Endothelial cell of umbilical vein (primary cell): ENCODE results near the gene PPP2R2D. TPM values are rescaled to one million over a fixed set of nuclear protein-coding genes. Genes with fewer than 3 reads are reported as not detected.

Experiments used
- BruUV-seq: library from RNA; stranded (reverse); fragments of 400-500 nt; replicated peaks from 2 replicates; lab custom pipeline; 2021; lab: Mats Ljungman, UMichigan
- CTCF ChIA-PET: fragments of 300-600, 350-600 bp; sonication (Branson Sonifier 250); formaldehyde crosslinking; loops from one replicate; lab custom pipeline; 2021; ENCODE audit warnings: antibody characterized with exemption, inconsistent platforms; lab: Charles Lee
- POLR2A ChIA-PET: fragments of 300-600, 350-600 bp; sonication (Branson Sonifier 250); formaldehyde crosslinking; loops from one replicate; lab custom pipeline; 2021; ENCODE audit warnings: antibody characterized with exemption, inconsistent platforms; lab: Charles Lee
- DNase-seq: peaks from one replicate; pipeline ENCODE4 v3.0.0-alpha.2; 2011; ENCODE audit warnings: low read depth, low spot score
- FAIRE-seq: peaks from 2 replicates; lab custom pipeline; 2011; peaks lifted over from hg19 to GRCh38; lab: Jason Lieb, UNC
- H2AFZ ChIP-seq: 2 replicates; pipeline ENCODE4 v1.6.0; 2012; ENCODE audit warnings: low read depth, low read length, control low read depth, inconsistent platforms
- H3K27ac ChIP-seq: 2 replicates; pipeline ENCODE4 v1.5.1; 2011; ENCODE audit warnings: low read depth, mild to moderate bottlenecking, control low read depth, low read length, moderate library complexity; ENCODE audit not compliant: insufficient read depth
- H3K27me3 ChIP-seq, 2 experiments: 2 replicates each; pipeline versions ENCODE4 v1.6.0 to v1.6.1; 2011; ENCODE audit warnings: low read length in 2 of 2, mixed read lengths in 1 of 2; ENCODE audit not compliant: control insufficient read depth in 2 of 2, insufficient read depth in 2 of 2
- H3K36me3 ChIP-seq, 2 experiments: 2 replicates in 1 of 2; 3 replicates in 1 of 2; pipeline ENCODE4 v1.5.1; 2011; ENCODE audit warnings: low read length in 2 of 2, mild to moderate bottlenecking in 1 of 2, moderate library complexity in 1 of 2; ENCODE audit not compliant: control insufficient read depth in 2 of 2, insufficient read depth in 2 of 2; ENCODE audit errors: extremely low read depth in 1 of 2
- H3K4me1 ChIP-seq: 3 replicates; pipeline ENCODE4 v1.5.1; 2011; ENCODE audit warnings: mild to moderate bottlenecking, low read length; ENCODE audit not compliant: control insufficient read depth, insufficient read depth; ENCODE audit errors: extremely low read depth
- H3K4me2 ChIP-seq: 2 replicates; pipeline ENCODE4 v1.6.1; 2011; ENCODE audit warnings: low read length, control low read depth, mixed read lengths; ENCODE audit not compliant: insufficient read depth
- H3K4me3 ChIP-seq, 3 experiments: fragments of 200-600 bp in 1 of 3; sonication (generic), shearing (Covaris generic) in 1 of 3; replicated peaks in 1 of 3; 2 replicates each; pipeline ENCODE4 v1.5.1; 2011 to 2016; ENCODE audit warnings: control low read depth in 3 of 3, low read length in 3 of 3, mild to moderate bottlenecking in 2 of 3, inconsistent platforms in 1 of 3, low read depth in 1 of 3, moderate library complexity in 1 of 3; ENCODE audit not compliant: insufficient read depth in 1 of 3
- H3K79me2 ChIP-seq: 2 replicates; pipeline ENCODE4 v1.6.0; 2012; ENCODE audit warnings: low read length, inconsistent platforms; ENCODE audit not compliant: control insufficient read depth, insufficient read depth
- H3K9ac ChIP-seq: replicated peaks from 2 replicates; pipeline ENCODE3; 2011; ENCODE audit warnings: low read length, control low read depth; ENCODE audit not compliant: insufficient read depth; ENCODE audit errors: extremely low read depth
- H3K9me1 ChIP-seq: replicated peaks from 3 replicates; pipeline ENCODE4 v1.6.0; 2011; ENCODE audit warnings: mild to moderate bottlenecking, low read length; ENCODE audit not compliant: control insufficient read depth, insufficient read depth; ENCODE audit errors: extremely low read depth
- H3K9me3 ChIP-seq: replicated peaks from 2 replicates; pipeline ENCODE4 v1.5.1; 2012; ENCODE audit warnings: low read length, inconsistent platforms; ENCODE audit not compliant: control insufficient read depth, insufficient read depth
- H4K20me1 ChIP-seq: replicated peaks from 2 replicates; pipeline ENCODE3; 2011; ENCODE audit warnings: mild to moderate bottlenecking, low read length; ENCODE audit not compliant: control insufficient read depth, insufficient read depth; ENCODE audit errors: extremely low read depth
- EZH2 ChIP-seq: IDR thresholded peaks from 2 replicates; pipeline ENCODE4 v1.6.1; 2012; ENCODE audit warnings: borderline replicate concordance, low read depth, mild to moderate bottlenecking, moderate library complexity, low read length, inconsistent platforms; ENCODE audit not compliant: severe bottlenecking
- FOS ChIP-seq: IDR thresholded peaks from 2 replicates; pipeline ENCODE4 v1.6.1; 2011; ENCODE audit warnings: mild to moderate bottlenecking, low read length, moderate library complexity, borderline replicate concordance; ENCODE audit not compliant: insufficient read depth
- GATA2 ChIP-seq: IDR thresholded peaks from 2 replicates; pipeline ENCODE4 v1.7.0; 2011; ENCODE audit warnings: low read depth, mild to moderate bottlenecking, moderate library complexity, mixed read lengths, low read length; ENCODE audit not compliant: insufficient read length, insufficient read depth
- JUN ChIP-seq: IDR thresholded peaks from 2 replicates; pipeline ENCODE4 v1.6.1; 2011; ENCODE audit warnings: borderline replicate concordance, low read depth; ENCODE audit not compliant: insufficient read length, insufficient read depth
- MYC ChIP-seq: IDR thresholded peaks from one replicate; pipeline ENCODE4 v1.6.1; 2011; ENCODE audit warnings: mild to moderate bottlenecking, low read depth, low read length
- POLR2A ChIP-seq: IDR thresholded peaks from 2 replicates; pipeline ENCODE4 v1.6.1; 2012; ENCODE audit warnings: low read depth, mild to moderate bottlenecking, control low read depth, low read length
- POLR2AphosphoS5 ChIP-seq: IDR thresholded peaks from 2 replicates; pipeline ENCODE4 v1.6.1; 2012; ENCODE audit warnings: low read depth, mild to moderate bottlenecking, control low read depth, low read length, moderate library complexity; ENCODE audit not compliant: insufficient read depth
- dilution Hi-C: fragments of 300-500 bp; cut with MboI; formaldehyde crosslinking; loops from one replicate; pipeline ENCODE4 v1.15.0; 2019; ENCODE audit warnings: low sequenced_read_pairs; ENCODE audit not compliant: extremely low pct_ligation_motif_present
- intact Hi-C: fragments of 100-400 bp; cut with micrococcal nuclease; formaldehyde crosslinking; loops from one replicate; pipeline ENCODE4 v1.10.0; 2022
- polyA plus RNA-seq, 4 experiments: library from polyadenylated mRNA; depleted of rRNA in 3 of 4; stranded (reverse) in 3 of 4; unstranded in 1 of 4; fragments of >200 nt; gene quantifications; 2 replicates each; pipeline versions ENCODE4 v1.2.1 to v1.2.3, GENCODE V29; 2011 to 2012; ENCODE audit warnings: missing spikeins in 1 of 4
- total RNA-seq: library from RNA; stranded (reverse); gene quantifications from 2 replicates; pipeline ENCODE4 v1.2.3, GENCODE V29; 2021
- TF ChIP-seq, protein P1 (sequence below), 2 donors: IDR thresholded peaks; 1 replicate in 1 of 2; 2 replicates in 1 of 2; pipeline ENCODE4 v1.5.1; 2011; ENCODE audit warnings: low read length in 2 of 2, mild to moderate bottlenecking in 2 of 2, moderate library complexity in 2 of 2, control low read depth in 1 of 2, inconsistent platforms in 1 of 2, low read depth in 1 of 2; ENCODE audit not compliant: insufficient read depth in 1 of 2; ENCODE audit errors: extremely low read depth in 1 of 2
- TF ChIP-seq, protein P2 (sequence below): IDR thresholded peaks from 2 replicates; pipeline ENCODE4 v1.6.1; 2011; ENCODE audit not compliant: insufficient read depth, insufficient read length

PPP2R2D gene
- total and polyA plus RNA-seq, 2 donors (not counting 3 experiments of a cell fraction or from before 2014, with no cell fraction given) = 29.9 to 36.3 TPM

DNA sequence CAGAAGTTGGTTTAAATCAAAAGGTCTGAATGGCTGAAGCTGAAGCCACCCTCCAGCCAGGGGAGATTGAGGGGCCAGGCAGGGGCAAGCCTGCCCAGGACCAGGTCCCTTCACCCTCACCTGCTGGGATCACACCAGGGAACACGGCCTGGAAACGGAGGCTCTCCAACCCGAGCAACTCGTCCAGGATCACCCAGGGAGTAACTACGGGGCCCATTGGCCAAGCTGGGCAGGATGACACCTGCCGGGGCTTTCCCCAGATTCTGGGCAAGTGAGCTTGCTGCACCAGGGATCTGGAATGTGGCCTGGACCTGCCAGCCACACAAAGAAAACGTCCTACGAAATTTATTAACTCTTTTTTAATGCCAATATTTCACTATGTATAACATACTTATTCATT lies 30.4 kb upstream of the PPP2R2D start:
- Histone ChIP-seq H2AFZ (no peak overlapping the region), H3K4me3 (no peak overlapping the region), H3K36me3 (no peaks in the 10 kb centered on the region), H3K9me3 (no peaks in the 10 kb centered on the region), H3K27me3 (no peaks in the 10 kb centered on the region), H3K4me2 (no peak overlapping the region), H3K79me2 (no peaks in the 10 kb centered on the region), H3K4me1 (no peaks in the 10 kb centered on the region), H4K20me1 (no peaks in the 10 kb centered on the region), H3K9me1 (no peaks in the 10 kb centered on the region), H3K27ac (no peak overlapping the region), H3K9ac (no peak overlapping the region)
- ChIA-PET POLR2A (no interaction called here), CTCF (interaction anchor here (1.4 kb wide), 1 partner anchor 152 kb away, joined by 3 read pairs; no protein-coding TSS in a partner anchor)
- DNase-seq (no peak), FAIRE-seq (no peak)
- BruUV-seq = no TSS peak
- dilution Hi-C loops = no loop called here
- intact Hi-C loops = loop anchor here (10.0 kb wide), 1 partner anchor 416 kb away; no protein-coding TSS in a partner anchor
- TF ChIP-seq, protein P1, sequence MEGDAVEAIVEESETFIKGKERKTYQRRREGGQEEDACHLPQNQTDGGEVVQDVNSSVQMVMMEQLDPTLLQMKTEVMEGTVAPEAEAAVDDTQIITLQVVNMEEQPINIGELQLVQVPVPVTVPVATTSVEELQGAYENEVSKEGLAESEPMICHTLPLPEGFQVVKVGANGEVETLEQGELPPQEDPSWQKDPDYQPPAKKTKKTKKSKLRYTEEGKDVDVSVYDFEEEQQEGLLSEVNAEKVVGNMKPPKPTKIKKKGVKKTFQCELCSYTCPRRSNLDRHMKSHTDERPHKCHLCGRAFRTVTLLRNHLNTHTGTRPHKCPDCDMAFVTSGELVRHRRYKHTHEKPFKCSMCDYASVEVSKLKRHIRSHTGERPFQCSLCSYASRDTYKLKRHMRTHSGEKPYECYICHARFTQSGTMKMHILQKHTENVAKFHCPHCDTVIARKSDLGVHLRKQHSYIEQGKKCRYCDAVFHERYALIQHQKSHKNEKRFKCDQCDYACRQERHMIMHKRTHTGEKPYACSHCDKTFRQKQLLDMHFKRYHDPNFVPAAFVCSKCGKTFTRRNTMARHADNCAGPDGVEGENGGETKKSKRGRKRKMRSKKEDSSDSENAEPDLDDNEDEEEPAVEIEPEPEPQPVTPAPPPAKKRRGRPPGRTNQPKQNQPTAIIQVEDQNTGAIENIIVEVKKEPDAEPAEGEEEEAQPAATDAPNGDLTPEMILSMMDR (IDR thresholded peaks at IDR 0.05; ENCODE audit: extremely low read depth in 1 of 2, insufficient read depth in 1 of 2, low read depth in 1 of 2, low read length in 2 of 2) = no peak
- no peak for TF ChIP-seq FOS
- TF ChIP-seq POLR2A = no peak
- TF ChIP-seq, protein P2, sequence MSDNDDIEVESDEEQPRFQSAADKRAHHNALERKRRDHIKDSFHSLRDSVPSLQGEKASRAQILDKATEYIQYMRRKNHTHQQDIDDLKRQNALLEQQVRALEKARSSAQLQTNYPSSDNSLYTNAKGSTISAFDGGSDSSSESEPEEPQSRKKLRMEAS = no peak
- TF ChIP-seq MYC = no peak
- TF ChIP-seq EZH2 = no peak
- no peak for TF ChIP-seq JUN
- no peak for TF ChIP-seq POLR2AphosphoS5
- TF ChIP-seq GATA2 = no peak
